A549 treated with Hydrocortisone at 1 μM for 4 hours (cell line): ENCODE results near the gene HNRNPF. TPM values are rescaled to one million over a fixed set of nuclear protein-coding genes. Genes with fewer than 3 reads are reported as not detected.

ENCODE experiments used
- total RNA-seq: library from RNA; stranded (reverse); fragments of 200-300 nt; extraction: Qiagen RNA extraction; gene quantifications from 5 replicates; pipeline ENCODE4 v1.2.3, GENCODE V29; 2022

Gene HNRNPF
- total RNA-seq, result 331 to 373 TPM (median 346 TPM) in 5 replicates

GRCh38 chr10:43408710-43409384 lies at the start of gene HNRNPF:
Gene HNRNPF, minus strand, starts transcription at chr10:43409186. Its CDS starts 21,302 bp downstream, at chr10:43387884.

GRCh38 chr10:43436291-43437140 lies 27.5 kb upstream of the HNRNPF start, which contains the start of gene ZNF487:
Gene ZNF487, plus strand, starts transcription at chr10:43437111. Its CDS starts 38,703 bp downstream, at chr10:43475814.

GRCh38 chr10:43371418-43371817 lies 37.6 kb downstream of the HNRNPF start, which contains the start of gene FXYD4:
Gene FXYD4, plus strand, starts transcription at chr10:43371636. Its CDS starts 2,111 bp downstream, at chr10:43373747.

Other genes with a start within 250 kb of the HNRNPF start
- gene RASGEF1A, start 142.1 kb downstream of the HNRNPF start, total RNA-seq, result 4.2 to 6.1 TPM (median 5.0 TPM) in 5 replicates
- not detected in 5 replicates for gene FXYD4, start 37.5 kb downstream of the HNRNPF start, total RNA-seq
- gene ZNF487, start 27.9 kb upstream of the HNRNPF start, total RNA-seq, result 4.5 to 7.2 TPM (median 6.3 TPM) in 5 replicates
- 1.7 to 2.7 TPM (median 2.4 TPM) in 5 replicates for gene ZNF239, start 165.4 kb upstream of the HNRNPF start, total RNA-seq
- gene ZNF485, start 197.3 kb upstream of the HNRNPF start, total RNA-seq, result 1.6 to 2.6 TPM (median 1.8 TPM) in 5 replicates
- 14.0 to 16.8 TPM (median 16.2 TPM) in 5 replicates for gene ZNF32, start 239.7 kb upstream of the HNRNPF start, total RNA-seq